ENCODE measurements around the gene RALGPS2.

Gene RALGPS2, protein sequence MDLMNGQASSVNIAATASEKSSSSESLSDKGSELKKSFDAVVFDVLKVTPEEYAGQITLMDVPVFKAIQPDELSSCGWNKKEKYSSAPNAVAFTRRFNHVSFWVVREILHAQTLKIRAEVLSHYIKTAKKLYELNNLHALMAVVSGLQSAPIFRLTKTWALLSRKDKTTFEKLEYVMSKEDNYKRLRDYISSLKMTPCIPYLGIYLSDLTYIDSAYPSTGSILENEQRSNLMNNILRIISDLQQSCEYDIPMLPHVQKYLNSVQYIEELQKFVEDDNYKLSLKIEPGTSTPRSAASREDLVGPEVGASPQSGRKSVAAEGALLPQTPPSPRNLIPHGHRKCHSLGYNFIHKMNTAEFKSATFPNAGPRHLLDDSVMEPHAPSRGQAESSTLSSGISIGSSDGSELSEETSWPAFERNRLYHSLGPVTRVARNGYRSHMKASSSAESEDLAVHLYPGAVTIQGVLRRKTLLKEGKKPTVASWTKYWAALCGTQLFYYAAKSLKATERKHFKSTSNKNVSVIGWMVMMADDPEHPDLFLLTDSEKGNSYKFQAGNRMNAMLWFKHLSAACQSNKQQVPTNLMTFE

DNA sequence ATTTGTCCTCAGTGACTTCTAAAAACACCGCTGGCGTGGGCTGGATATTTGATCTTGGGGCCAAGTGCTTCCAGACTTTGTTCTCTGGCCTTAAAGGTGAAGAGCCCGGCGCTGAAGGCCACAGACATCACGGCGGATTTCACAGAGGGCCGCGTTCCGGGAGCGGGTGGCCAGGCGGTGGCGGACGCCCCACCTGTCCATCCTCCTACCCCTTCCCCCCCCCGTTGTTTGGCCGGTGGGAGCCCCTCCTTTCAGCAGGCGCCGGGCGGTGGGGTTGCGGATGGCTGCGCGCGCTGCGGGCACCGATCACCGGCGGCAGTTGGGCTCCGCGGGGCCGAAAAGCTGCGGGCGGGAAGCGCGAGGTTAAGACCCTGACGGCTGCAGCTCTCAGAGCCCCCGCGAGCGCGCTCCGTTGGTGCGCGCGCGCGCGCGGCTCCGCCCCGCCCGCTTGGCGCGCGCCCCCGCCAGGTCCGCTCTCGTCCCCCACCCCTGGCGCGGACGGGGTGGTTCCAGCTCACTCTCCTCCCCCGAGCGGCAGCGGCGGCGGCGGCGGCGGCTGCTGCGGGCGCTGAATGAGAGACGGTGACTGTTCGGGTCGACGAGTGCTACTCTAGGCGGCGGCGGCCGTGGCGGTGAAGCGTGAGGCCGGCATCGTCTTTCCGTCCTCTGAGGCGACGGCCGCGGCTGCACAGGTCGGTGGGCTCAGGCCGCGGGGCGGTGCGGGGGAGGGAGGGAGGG, at the start of gene RALGPS2:
Gene RALGPS2 (plus strand): TSS at position 517 of the 738 bp plus-strand sequence. CDS start 51,521 bp downstream, outside the sequence.
- DNase-seq, result peak; percentile 27 to 95 (median 67)
- intact Hi-C loops (cut with DNase I), result loop anchor here (1.0 kb wide), 1 partner anchor 183 kb away; no protein-coding TSS in a partner anchor

GRCh38 chr1:178679237-178679636, 45.8 kb upstream of the RALGPS2 start:
- intact Hi-C loops (cut with DNase I), result no loop called here
- DNase-seq, result no peak

- DNase-seq, result no peak
- intact Hi-C loops (cut with DNase I), result no loop called here
Observed at GRCh38 chr1:178682429-178682828, 42.6 kb upstream of the RALGPS2 start.

- intact Hi-C loops (cut with DNase I), result no loop called here
- DNase-seq, result no peak
Observed at GRCh38 chr1:178682886-178683285, 42.2 kb upstream of the RALGPS2 start.

DNA sequence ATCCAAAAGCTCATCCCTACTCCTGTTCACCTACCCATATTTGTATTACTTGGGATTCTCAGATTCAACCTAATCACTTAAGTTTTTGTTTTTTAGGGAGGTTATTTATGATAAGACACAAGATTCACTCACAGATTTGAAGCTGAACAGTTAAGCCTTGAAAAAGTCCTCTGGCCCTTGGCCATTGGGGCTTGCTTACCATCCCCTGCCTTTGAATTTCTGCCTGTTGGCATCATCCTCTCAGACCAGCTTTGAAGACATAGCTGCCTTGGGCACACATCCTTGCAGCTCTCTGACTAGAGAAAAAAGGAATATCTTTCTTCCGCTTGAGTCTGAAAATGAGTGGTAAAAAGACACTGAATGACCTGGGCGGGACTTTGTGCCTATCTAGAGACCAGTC, 41.8 kb upstream of the RALGPS2 start:
- intact Hi-C loops (cut with DNase I), result no loop called here
- no peak for DNase-seq

DNA sequence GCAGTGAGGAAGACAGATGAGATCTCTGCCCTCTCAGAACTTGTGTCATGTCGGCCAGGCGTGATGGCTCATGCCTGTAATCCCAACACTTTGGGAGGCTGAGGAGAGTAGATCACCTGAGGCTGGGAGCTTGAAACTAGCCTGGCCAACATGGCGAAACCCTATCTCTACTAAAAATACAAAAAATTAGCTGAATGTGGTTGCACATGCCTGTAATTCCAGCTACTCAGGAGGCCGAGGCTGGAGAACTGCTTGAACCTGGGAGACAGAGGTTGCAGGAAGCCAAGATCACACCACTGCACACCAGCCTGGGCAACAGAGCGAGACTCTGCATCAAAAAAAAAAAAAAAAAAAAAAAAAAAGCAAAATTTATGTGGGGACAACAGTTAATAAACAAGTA, 40.9 kb upstream of the RALGPS2 start:
- intact Hi-C loops (cut with DNase I), result no loop called here
- no peak for DNase-seq

DNA sequence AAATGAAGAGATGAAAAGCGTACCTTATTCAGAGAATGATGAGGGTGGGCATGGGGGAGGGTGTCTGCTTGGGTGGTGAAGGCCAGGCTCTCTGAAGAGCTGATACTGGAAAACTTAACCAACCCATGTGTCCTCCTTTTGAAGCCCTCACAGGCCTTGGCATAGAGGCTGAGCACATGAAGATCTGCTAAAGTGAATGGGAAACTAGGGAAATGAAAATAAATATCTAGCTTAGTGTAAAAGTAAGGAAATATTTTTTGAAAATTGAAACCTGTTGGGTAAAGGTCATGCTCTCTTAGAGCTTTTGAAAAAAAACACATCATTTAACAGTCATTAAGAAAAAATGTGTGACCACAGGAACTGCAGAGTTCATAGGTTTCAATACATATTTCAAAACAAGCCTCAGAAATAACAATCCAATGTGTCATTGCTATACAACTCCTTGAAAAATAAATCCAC, 40.5 kb upstream of the RALGPS2 start:
- intact Hi-C loops (cut with DNase I), result no loop called here
- DNase-seq, result no peak

GRCh38 chr1:178686407-178686806, 38.6 kb upstream of the RALGPS2 start:
- intact Hi-C loops (cut with DNase I), result no loop called here
- DNase-seq, result no peak

- DNase-seq, result no peak
- intact Hi-C loops (cut with DNase I), result no loop called here
Observed at GRCh38 chr1:178688244-178688643, 36.8 kb upstream of the RALGPS2 start.

DNA sequence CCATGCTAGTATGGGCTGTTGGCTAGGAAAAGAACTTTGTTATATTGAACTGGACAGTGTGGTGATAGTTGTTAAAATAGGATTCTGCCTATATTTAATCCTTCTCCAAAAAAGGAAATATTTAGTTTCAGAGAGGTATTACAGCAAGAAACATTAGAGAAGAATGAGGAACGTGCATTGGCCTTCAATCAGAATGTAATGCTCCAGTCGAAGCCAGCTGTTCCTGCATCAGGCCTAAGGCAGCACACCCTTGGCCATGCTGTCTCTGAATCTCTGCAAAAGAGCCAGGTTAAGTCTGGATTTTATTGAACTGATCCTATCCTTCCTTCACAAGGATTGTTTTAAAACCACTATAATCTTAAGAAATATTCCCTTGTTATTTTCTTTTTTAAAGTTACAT, 35.3 kb upstream of the RALGPS2 start:
- DNase-seq, result no peak
- intact Hi-C loops (cut with DNase I), result no loop called here

- no peak for DNase-seq
- intact Hi-C loops (cut with DNase I), result no loop called here
Observed at GRCh38 chr1:178690496-178690895, 34.5 kb upstream of the RALGPS2 start.

- intact Hi-C loops (cut with DNase I), result no loop called here
Observed at GRCh38 chr1:178692564-178693327, 32.3 kb upstream of the RALGPS2 start.

DNA sequence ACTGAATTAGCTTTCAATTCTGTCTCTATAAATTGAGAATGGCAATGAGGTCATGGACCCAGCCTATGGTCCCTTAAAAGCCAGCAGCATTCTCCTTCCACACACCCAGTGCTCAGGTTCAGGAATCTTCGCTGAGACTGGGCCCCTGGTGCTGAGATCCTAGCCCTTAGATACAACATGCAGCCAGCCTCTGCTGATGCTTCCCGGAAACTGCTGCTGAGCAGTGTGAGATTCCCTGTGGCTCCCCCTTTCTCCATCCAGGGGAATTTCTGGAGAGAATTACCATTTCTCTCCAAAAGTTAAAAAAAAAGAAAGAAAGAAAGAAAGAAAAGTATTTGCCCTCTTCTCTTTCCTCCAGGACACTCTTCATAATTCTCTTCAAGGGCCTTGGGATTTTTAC, 31.7 kb upstream of the RALGPS2 start:
- intact Hi-C loops (cut with DNase I), result no loop called here
- no peak for DNase-seq

More at GRCh38 chr1:178692564-178693327, 32.3 kb upstream of the RALGPS2 start:
- DNase-seq, result no peak

GRCh38 chr1:178694923-178695525, 30.0 kb upstream of the RALGPS2 start:
- intact Hi-C loops (cut with DNase I), result no loop called here
- DNase-seq, result no peak

GRCh38 chr1:178702146-178702545, 22.9 kb upstream of the RALGPS2 start:
- no peak for DNase-seq
- intact Hi-C loops (cut with DNase I), result no loop called here

- intact Hi-C loops (cut with DNase I), result no loop called here
- DNase-seq, result no peak
Observed at GRCh38 chr1:178704833-178705232, 20.2 kb upstream of the RALGPS2 start.

DNA sequence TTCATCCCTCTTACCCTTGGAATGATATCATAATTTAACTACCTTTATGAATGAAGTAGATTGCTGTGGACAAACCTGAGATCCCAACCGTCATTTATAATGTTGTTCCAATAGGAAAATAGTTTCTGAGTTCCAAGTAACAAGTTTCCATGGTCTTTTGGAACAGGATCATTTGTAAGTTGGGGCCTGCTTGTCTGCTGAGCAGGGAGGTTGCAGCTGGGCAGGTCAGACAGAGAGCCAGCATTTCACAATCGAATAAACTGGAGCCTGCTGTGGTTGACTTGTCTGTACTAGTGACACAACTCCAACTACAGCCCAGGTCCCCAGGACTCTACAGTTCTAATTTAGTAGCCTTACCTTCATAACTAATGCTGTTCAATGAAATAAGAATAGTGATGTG, 18.6 kb upstream of the RALGPS2 start:
- no peak for DNase-seq
- intact Hi-C loops (cut with DNase I), result no loop called here

DNA sequence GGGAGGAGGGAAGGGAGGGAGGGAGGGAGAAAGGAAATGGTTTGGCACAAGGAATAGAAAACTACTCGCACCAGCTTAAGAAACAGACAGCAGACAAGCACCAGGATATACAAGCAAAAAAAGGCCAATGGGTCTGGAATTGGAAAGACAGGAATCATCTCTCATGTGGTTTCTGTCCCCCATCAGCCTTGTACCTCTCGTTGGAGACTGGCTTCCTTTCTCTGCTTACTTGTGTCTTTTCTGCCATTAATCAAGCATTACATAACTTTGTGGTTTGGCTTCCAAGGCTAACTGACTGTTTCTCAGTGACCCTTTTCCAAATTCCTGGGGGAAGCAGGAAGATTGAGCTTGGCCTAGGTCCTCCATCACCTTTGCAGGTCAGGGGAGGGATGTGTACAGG, 11.8 kb upstream of the RALGPS2 start:
- DNase-seq, result no peak

GRCh38 chr1:178714453-178714852, 10.6 kb upstream of the RALGPS2 start:
- intact Hi-C loops (cut with DNase I), result no loop called here
- no peak for DNase-seq

More for the DNA sequence above, 11.8 kb upstream of the RALGPS2 start:
- intact Hi-C loops (cut with DNase I), result no loop called here

GRCh38 chr1:178716111-178716510, 8.9 kb upstream of the RALGPS2 start:
- no peak for DNase-seq
- intact Hi-C loops (cut with DNase I), result no loop called here
